A375 (cell line): Measurements from ENCODE around the gene HEBP2. TPM values are rescaled to one million over a fixed set of nuclear protein-coding genes. Genes with fewer than 3 reads are reported as not detected.

Experiments used
- small RNA-seq: library from RNA; depleted of rRNA; stranded (forward); fragments of <200 nt; gene quantifications from one replicate; pipeline ENCODE3, GENCODE V24; 2014
- total RNA-seq: library from RNA; depleted of rRNA; stranded (reverse); fragments of >200 nt; shearing (Covaris generic); gene quantifications from 2 replicates; pipeline ENCODE4 v1.2.3, GENCODE V29; 2014; rRNA removed

HEBP2 gene, protein sequence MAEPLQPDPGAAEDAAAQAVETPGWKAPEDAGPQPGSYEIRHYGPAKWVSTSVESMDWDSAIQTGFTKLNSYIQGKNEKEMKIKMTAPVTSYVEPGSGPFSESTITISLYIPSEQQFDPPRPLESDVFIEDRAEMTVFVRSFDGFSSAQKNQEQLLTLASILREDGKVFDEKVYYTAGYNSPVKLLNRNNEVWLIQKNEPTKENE
- 16.7 and 25.0 TPM in 2 replicates for total RNA-seq

DNA sequence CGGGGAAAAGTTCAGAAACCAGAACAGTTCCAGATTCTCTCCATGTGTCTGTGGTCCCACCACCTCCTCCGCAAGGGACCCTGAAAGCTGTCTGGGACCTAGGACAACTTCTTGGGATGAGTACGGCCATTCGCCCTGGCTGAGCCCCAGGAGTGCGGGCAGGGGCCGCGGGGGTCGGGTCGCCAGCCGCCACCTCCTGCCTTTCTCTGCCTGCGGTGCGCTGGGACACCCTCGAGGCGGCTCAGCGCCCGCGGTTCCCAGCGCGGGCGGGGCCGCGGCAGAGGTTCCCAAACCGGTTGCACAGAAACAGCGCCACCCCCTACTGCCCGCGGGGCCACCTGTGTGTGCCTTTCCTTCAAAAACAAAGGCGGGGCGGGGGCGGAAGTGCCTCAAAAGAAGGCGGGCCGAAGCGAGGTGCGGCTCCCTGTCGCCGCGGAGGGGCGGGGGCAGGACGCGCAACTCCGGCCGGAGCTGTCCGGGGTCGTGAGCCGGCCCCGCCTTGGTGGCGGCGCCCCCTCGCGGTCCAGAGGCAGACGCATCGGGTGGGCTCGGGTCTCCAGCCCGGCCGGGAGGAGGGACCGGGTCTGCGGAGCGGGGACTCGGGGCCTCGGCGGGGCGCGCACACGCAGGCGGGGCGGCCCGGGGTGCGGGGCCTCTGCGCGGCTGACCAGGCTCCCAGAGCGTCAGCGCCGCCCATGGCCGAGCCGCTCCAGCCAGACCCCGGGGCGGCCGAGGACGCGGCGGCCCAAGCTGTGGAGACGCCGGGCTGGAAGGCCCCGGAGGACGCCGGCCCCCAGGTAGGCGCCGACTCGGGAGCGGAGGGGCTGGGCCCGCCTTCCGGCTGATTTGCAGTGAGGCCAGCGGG, at the start of gene HEBP2:
HEBP2 (plus strand) TSS at position 423 of the 865 bp plus-strand sequence; CDS start at position 696, 273 bp downstream.

DNA sequence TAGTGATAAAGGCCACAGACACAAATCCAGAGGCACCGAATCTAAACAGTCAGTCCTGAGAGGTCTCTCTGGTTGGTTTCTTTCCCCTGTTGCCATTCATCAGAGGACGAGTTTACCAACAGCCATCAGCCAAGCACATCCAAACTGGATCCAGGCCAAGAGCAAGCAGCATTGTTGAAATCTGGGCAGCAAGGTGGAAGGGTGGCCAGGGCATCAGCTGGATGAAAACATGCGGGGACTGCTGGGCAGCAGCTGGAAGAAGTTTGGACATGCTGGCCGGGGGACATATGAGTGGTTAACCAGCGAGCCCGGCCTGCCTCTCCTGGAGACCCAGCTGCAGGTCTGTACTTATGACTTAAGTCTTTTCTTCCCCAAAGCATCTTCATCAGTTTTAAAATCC, 26.2 kb upstream of the HEBP2 start, which contains the start of gene SMIM28:
SMIM28 (plus strand) TSS at position 62 of the 400 bp plus-strand sequence; CDS start at position 230, 168 bp downstream.

Small RNA genes lying within 50 kb of the gene (small RNA-seq; reads per million reads assigned to genes)
- gene AL031003.1, result not detected
- gene AL391669.1, result not detected
- not detected for gene MIR3145

Other genes with a start within 250 kb of the HEBP2 start
- gene ARFGEF3, start 242.3 kb upstream of the HEBP2 start, total RNA-seq, result 1.3 and 1.4 TPM in 2 replicates
- gene PBOV1, start 185.7 kb upstream of the HEBP2 start, total RNA-seq, result not detected in 2 replicates
- not detected in 2 replicates for gene SMIM28, start 26.3 kb upstream of the HEBP2 start, total RNA-seq
- gene NHSL1, start 95.3 kb downstream of the HEBP2 start, total RNA-seq, result 27.5 and 34.3 TPM in 2 replicates